H9 (cell line): ENCODE measurements around the gene FXYD7. TPM values are rescaled to one million over a fixed set of nuclear protein-coding genes. Genes with fewer than 3 reads are reported as not detected.

Source experiments
- DNase-seq: peaks from one replicate; pipeline ENCODE4 v3.0.0-alpha.2; 2017
- H2AFZ ChIP-seq: one replicate; pipeline ENCODE4 v1.6.1; 2013; ENCODE audit warnings: mild to moderate bottlenecking, low read length, control low read depth, moderate library complexity
- H2AK5ac ChIP-seq: 2 replicates; pipeline ENCODE4 v1.6.1; 2013; ENCODE audit warnings: low read length, control low read depth, mixed read lengths; ENCODE audit not compliant: insufficient read length
- H2BK120ac ChIP-seq: one replicate; pipeline ENCODE4 v1.6.1; 2013; ENCODE audit warnings: low read depth, mild to moderate bottlenecking, low read length, control low read depth, inconsistent platforms; ENCODE audit not compliant: poor library complexity, severe bottlenecking
- H2BK12ac ChIP-seq: 2 replicates; pipeline ENCODE4 v1.6.1; 2013; ENCODE audit warnings: low read length, control low read depth, mixed read lengths, low read depth; ENCODE audit not compliant: insufficient read length
- H2BK15ac ChIP-seq: 2 replicates; pipeline ENCODE4 v1.6.1; 2013; ENCODE audit warnings: low read depth, low read length, control low read depth
- H2BK20ac ChIP-seq: one replicate; pipeline ENCODE4 v1.6.1; 2013; ENCODE audit warnings: low read depth, mild to moderate bottlenecking, low read length, control low read depth, inconsistent platforms; ENCODE audit not compliant: poor library complexity, severe bottlenecking
- H2BK5ac ChIP-seq: 2 replicates; pipeline ENCODE4 v1.6.1; 2013; ENCODE audit warnings: low read length, control low read depth, mixed read lengths; ENCODE audit not compliant: insufficient read length
- H3K14ac ChIP-seq: 2 replicates; pipeline ENCODE4 v1.6.1; 2013; ENCODE audit warnings: low read length, control low read depth; ENCODE audit not compliant: insufficient read depth
- H3K18ac ChIP-seq: 2 replicates; pipeline ENCODE4 v1.6.1; 2013; ENCODE audit warnings: low read depth, mild to moderate bottlenecking, mixed read lengths, low read length, control low read depth; ENCODE audit not compliant: insufficient read length
- H3K23ac ChIP-seq: 2 replicates; pipeline ENCODE4 v1.6.1; 2013; ENCODE audit warnings: low read length, control low read depth, mixed read lengths, low read depth; ENCODE audit not compliant: insufficient read length
- H3K23me2 ChIP-seq: 2 replicates; pipeline ENCODE4 v1.6.1; 2013; ENCODE audit warnings: low read depth, mild to moderate bottlenecking, mixed read lengths, low read length, control low read depth; ENCODE audit not compliant: insufficient read length, poor library complexity, severe bottlenecking
- H3K27ac ChIP-seq: 2 replicates; pipeline ENCODE4 v1.5.1; 2013; ENCODE audit warnings: low read length, control low read depth, mixed read lengths, low read depth; ENCODE audit not compliant: insufficient read length
- H3K27me3 ChIP-seq: 2 replicates; pipeline ENCODE4 v1.6.1; 2013; ENCODE audit warnings: low read length, control low read depth, inconsistent platforms; ENCODE audit not compliant: insufficient read depth
- H3K4ac ChIP-seq: 2 replicates; pipeline ENCODE4 v1.6.1; 2013; ENCODE audit warnings: low read depth, mild to moderate bottlenecking, control low read depth, inconsistent platforms, low read length, moderate library complexity
- H3K4me1 ChIP-seq: 2 replicates; pipeline ENCODE4 v1.6.1; 2013; ENCODE audit warnings: low read length, control low read depth, inconsistent platforms; ENCODE audit not compliant: insufficient read depth
- H3K4me2 ChIP-seq: 2 replicates; pipeline ENCODE4 v1.6.1; 2013; ENCODE audit warnings: low read length, control low read depth, mixed read lengths; ENCODE audit not compliant: insufficient read length, insufficient read depth
- H3K56ac ChIP-seq: 2 replicates; pipeline ENCODE4 v1.6.1; 2013; ENCODE audit warnings: low read depth, mild to moderate bottlenecking, mixed read lengths, low read length, control low read depth; ENCODE audit not compliant: insufficient read length
- H3K79me1 ChIP-seq: 2 replicates; pipeline ENCODE4 v1.6.1; 2013; ENCODE audit warnings: low read depth, mild to moderate bottlenecking, moderate library complexity, low read length, control low read depth, inconsistent platforms; ENCODE audit not compliant: insufficient read depth, poor library complexity, severe bottlenecking
- H3K79me2 ChIP-seq: 2 replicates; pipeline ENCODE4 v1.6.1; 2013; ENCODE audit warnings: low read length, control low read depth, inconsistent platforms; ENCODE audit not compliant: insufficient read depth
- H3K9ac ChIP-seq: 2 replicates; pipeline ENCODE4 v1.6.1; 2013; ENCODE audit warnings: low read length, control low read depth, mixed read lengths; ENCODE audit not compliant: insufficient read length; ENCODE audit errors: extremely low read depth
- H3K9me3 ChIP-seq: one replicate; pipeline ENCODE4 v1.6.1; 2013; ENCODE audit warnings: low read depth, low read length, inconsistent platforms; ENCODE audit not compliant: control insufficient read depth
- H3T11ph ChIP-seq: one replicate; pipeline ENCODE4 v1.6.1; 2013; ENCODE audit warnings: mild to moderate bottlenecking, low read length, control low read depth, inconsistent platforms
- H4K20me1 ChIP-seq: one replicate; pipeline ENCODE4 v1.6.1; 2013; ENCODE audit not compliant: control insufficient read depth, insufficient read length, insufficient read depth
- H4K5ac ChIP-seq: 2 replicates; pipeline ENCODE4 v1.6.1; 2013; ENCODE audit warnings: low read depth, mild to moderate bottlenecking, mixed read lengths, low read length, control low read depth; ENCODE audit not compliant: insufficient read length
- H4K8ac ChIP-seq: replicated peaks from 2 replicates; pipeline ENCODE4 v1.6.1; 2013; ENCODE audit warnings: low read length, control low read depth, mixed read lengths, low read depth; ENCODE audit not compliant: insufficient read length
- H4K91ac ChIP-seq: 2 replicates; pipeline ENCODE4 v1.6.1; 2013; ENCODE audit warnings: low read depth, mild to moderate bottlenecking, moderate library complexity, mixed read lengths, low read length, control low read depth; ENCODE audit not compliant: insufficient read length
- H3K27ac Mint-ChIP-seq, 3 experiments: 2 replicates in 2 of 3; 3 replicates in 1 of 3; pipeline ENCODE4 v1.8.0; 2020 to 2021; ENCODE audit warnings: mixed read lengths in 3 of 3, mild to moderate bottlenecking in 1 of 3, moderate library complexity in 1 of 3
- H3K27me3 Mint-ChIP-seq: 2 replicates; pipeline ENCODE4 v1.8.0; 2021; ENCODE audit warnings: low read depth, mild to moderate bottlenecking, moderate library complexity, mixed read lengths
- H3K36me3 Mint-ChIP-seq, 3 experiments: 2 replicates in 2 of 3; 3 replicates in 1 of 3; pipeline ENCODE4 v1.8.0; 2020 to 2021; ENCODE audit warnings: low read depth in 3 of 3, mixed read lengths in 3 of 3; ENCODE audit not compliant: insufficient read depth in 1 of 3
- H3K4me1 Mint-ChIP-seq, 2 experiments: 2 replicates each; pipeline ENCODE4 v1.8.0; 2020; ENCODE audit warnings: mixed read lengths in 2 of 2
- H3K4me3 Mint-ChIP-seq, 2 experiments: 2 replicates in 1 of 2; 3 replicates in 1 of 2; pipeline ENCODE4 v1.8.0; 2020 to 2021; ENCODE audit warnings: mild to moderate bottlenecking in 2 of 2, mixed read lengths in 2 of 2, moderate library complexity in 1 of 2
- H3K9me3 Mint-ChIP-seq, 2 experiments: 2 replicates in 1 of 2; 3 replicates in 1 of 2; pipeline ENCODE4 v1.8.0; 2020; ENCODE audit warnings: mild to moderate bottlenecking in 2 of 2, mixed read lengths in 2 of 2, moderate library complexity in 1 of 2
- WGBS: extraction: QIAGEN DNeasy Blood & Tissue Kit; methylation state at CpG from one replicate; pipeline ENCODE4 v1.1.7; 2013; ENCODE audit warnings: missing lambda C conversion rate, low lambda C conversion rate, mixed read lengths; ENCODE audit not compliant: insufficient read length; ENCODE audit errors: extremely low coverage; 5-methylcytosine and 5-hydroxymethylcytosine counted together
- total RNA-seq: library from RNA; stranded (reverse); gene quantifications from 2 replicates; pipeline ENCODE4 v1.2.1, GENCODE V29; 2021
- TF ChIP-seq, protein P1 (sequence below): fragments of 200-600 bp; sonication (generic); conservative IDR thresholded peaks from 3 replicates; pipeline ENCODE4 v1.8.0; 2021; ENCODE audit warnings: antibody characterized with exemption, mild to moderate bottlenecking

Gene FXYD7
- total RNA-seq, 1 experiment from 2014 or later = 9.0 TPM

GRCh38 chr19:35116072-35116801, 26.8 kb upstream of the FXYD7 start:
- WGBS = no CpG with 5 or more reads among the region's 13 CpGs
- Histone ChIP-seq H3K23ac (no peak overlapping the region), H3K18ac (no peak overlapping the region), H3K4me1 (no peaks in the 10 kb centered on the region), H4K5ac (no peak overlapping the region), H3K79me1 (no peaks in the 10 kb centered on the region), H4K8ac (no peak overlapping the region), H2BK15ac (no peak overlapping the region), H4K20me1 (no peaks in the 10 kb centered on the region), H2AFZ (no peak overlapping the region), H3K79me2 (no peaks in the 10 kb centered on the region), H2AK5ac (no peak overlapping the region), H3K23me2 (no peaks in the 10 kb centered on the region), H3T11ph (no peak overlapping the region), H2BK120ac (no peak overlapping the region), H3K14ac (no peak overlapping the region), H3K9ac (no peak overlapping the region), H2BK5ac (no peak overlapping the region), H2BK20ac (no peak overlapping the region), H2BK12ac (no peak overlapping the region), H3K9me3 (no peaks in the 10 kb centered on the region), H3K27ac (no peak overlapping the region), H3K4me2 (no peak overlapping the region), H3K4ac (no peak overlapping the region), H4K91ac (no peak overlapping the region), H3K56ac (no peak overlapping the region), H3K27me3 (no peaks in the 10 kb centered on the region)
- peaks cover 10% of the 10 kb centered on the region for H3K27me3 Mint-ChIP-seq
- no peak for DNase-seq
- TF ChIP-seq, protein P1, sequence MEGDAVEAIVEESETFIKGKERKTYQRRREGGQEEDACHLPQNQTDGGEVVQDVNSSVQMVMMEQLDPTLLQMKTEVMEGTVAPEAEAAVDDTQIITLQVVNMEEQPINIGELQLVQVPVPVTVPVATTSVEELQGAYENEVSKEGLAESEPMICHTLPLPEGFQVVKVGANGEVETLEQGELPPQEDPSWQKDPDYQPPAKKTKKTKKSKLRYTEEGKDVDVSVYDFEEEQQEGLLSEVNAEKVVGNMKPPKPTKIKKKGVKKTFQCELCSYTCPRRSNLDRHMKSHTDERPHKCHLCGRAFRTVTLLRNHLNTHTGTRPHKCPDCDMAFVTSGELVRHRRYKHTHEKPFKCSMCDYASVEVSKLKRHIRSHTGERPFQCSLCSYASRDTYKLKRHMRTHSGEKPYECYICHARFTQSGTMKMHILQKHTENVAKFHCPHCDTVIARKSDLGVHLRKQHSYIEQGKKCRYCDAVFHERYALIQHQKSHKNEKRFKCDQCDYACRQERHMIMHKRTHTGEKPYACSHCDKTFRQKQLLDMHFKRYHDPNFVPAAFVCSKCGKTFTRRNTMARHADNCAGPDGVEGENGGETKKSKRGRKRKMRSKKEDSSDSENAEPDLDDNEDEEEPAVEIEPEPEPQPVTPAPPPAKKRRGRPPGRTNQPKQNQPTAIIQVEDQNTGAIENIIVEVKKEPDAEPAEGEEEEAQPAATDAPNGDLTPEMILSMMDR = no peak
- H3K36me3 Mint-ChIP-seq = no peaks in the 10 kb centered on the region; a peak in 1 of 7 replicates
- H3K4me3 Mint-ChIP-seq = no peak overlapping the region; a peak in 1 of 5 replicates
- H3K9me3 Mint-ChIP-seq = no peaks in the 10 kb centered on the region
- H3K4me1 Mint-ChIP-seq = peaks cover 34 to 50% of the 10 kb centered on the region in 2 experiments
- H3K27ac Mint-ChIP-seq = no peak overlapping the region
